Measurements from ENCODE around the gene BCL2. TPM values are rescaled to one million over a fixed set of nuclear protein-coding genes. Genes with fewer than 3 reads are reported as not detected.

Gene BCL2
- total RNA-seq, 1 donor from 2014 or later = 4.9 TPM

DNA sequence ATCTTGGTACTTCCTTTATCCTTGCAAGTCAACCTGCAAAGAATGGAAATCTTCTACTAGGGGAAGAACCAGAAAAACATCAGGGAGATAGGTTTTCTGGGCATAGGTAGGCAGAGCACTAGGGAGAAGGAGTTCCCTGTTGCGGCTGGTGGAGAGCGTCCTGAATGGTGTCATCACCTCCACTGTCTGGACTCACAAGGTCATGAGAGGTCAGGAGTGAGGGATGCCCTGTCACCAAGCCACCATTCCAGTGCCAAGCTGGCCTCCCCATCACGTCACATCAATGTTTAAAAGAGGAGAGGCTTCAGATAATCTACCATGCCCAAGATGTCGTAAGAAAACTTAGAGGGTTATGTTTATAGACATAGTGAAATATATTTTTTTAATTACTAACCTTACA is 72.1 kb downstream of the BCL2 start:
- no peaks in the 10 kb centered on the region for H3K27me3 ChIP-seq
- Mint-ChIP-seq H3K27me3 (ENCODE audit: insufficient read depth, low read depth) (no peaks in the 10 kb centered on the region), H3K4me1 (peaks cover 2% of the 10 kb centered on the region), H3K27ac (no peak overlapping the region), H3K4me3 (no peak overlapping the region), H3K9me3 (peaks cover 7% of the 10 kb centered on the region), H3K36me3 (peaks cover 4% of the 10 kb centered on the region)
- no peak overlapping the region for H3K9ac ChIP-seq
- H3K4me1 ChIP-seq = no peaks in the 10 kb centered on the region
- no peak overlapping the region for H3K4me2 ChIP-seq
- no peak overlapping the region for H3K4me3 ChIP-seq
- TF ChIP-seq EZH2 (IDR thresholded peaks at IDR 0.05) (no peak), EZH2phosphoT487 (IDR thresholded peaks at IDR 0.05) (no peak)
- H3K9me3 ChIP-seq (ENCODE audit: low read depth) = no peaks in the 10 kb centered on the region
- no peak overlapping the region for H3K27ac ChIP-seq
- H4K20me1 ChIP-seq (ENCODE audit: low read depth) = no peaks in the 10 kb centered on the region
- no peaks in the 10 kb centered on the region for H3K36me3 ChIP-seq
- no peaks in the 10 kb centered on the region for H3F3A ChIP-seq (ENCODE audit: low read depth)
- no peak overlapping the region for H2AFZ ChIP-seq (replicated peaks)
- no peaks in the 10 kb centered on the region for H3K79me2 ChIP-seq (ENCODE audit: low read depth)
- DNase-seq (ENCODE audit: low spot score) = no peak

DNA sequence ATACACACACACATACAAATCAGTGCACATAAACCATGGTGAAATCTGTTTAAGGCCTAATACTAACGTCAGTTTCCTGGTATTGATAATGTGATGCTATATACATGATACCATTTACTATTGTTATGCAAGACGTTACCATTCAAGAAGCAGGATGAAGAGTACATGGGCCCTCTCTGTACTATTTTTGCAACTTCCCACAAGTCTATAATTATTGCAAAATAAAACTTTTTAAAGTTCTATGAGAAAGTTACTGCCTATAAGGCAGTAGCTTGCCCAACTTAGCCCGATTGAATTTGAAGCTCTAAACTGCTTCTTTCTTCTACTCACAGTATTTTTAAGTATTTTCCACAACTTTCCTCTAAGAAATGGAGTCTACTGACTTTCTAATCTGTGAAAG is 74.0 kb downstream of the BCL2 start:
- Histone ChIP-seq H3K4me2 (no peak overlapping the region), H3K4me1 (no peaks in the 10 kb centered on the region), H3K27me3 (no peaks in the 10 kb centered on the region), H3K79me2 (ENCODE audit: low read depth) (no peaks in the 10 kb centered on the region), H3K9me3 (ENCODE audit: low read depth) (no peaks in the 10 kb centered on the region), H3K27ac (no peak overlapping the region), H4K20me1 (ENCODE audit: low read depth) (no peaks in the 10 kb centered on the region), H3K9ac (no peak overlapping the region), H3K4me3 (no peak overlapping the region), H2AFZ (replicated peaks) (no peak overlapping the region), H3F3A (ENCODE audit: low read depth) (no peaks in the 10 kb centered on the region), H3K36me3 (no peaks in the 10 kb centered on the region)
- Mint-ChIP-seq H3K4me1 (peaks cover 3% of the 10 kb centered on the region), H3K27ac (no peak overlapping the region), H3K4me3 (no peak overlapping the region), H3K9me3 (no peaks in the 10 kb centered on the region), H3K36me3 (no peaks in the 10 kb centered on the region), H3K27me3 (ENCODE audit: insufficient read depth, low read depth) (no peaks in the 10 kb centered on the region)
- TF ChIP-seq, protein P1, sequence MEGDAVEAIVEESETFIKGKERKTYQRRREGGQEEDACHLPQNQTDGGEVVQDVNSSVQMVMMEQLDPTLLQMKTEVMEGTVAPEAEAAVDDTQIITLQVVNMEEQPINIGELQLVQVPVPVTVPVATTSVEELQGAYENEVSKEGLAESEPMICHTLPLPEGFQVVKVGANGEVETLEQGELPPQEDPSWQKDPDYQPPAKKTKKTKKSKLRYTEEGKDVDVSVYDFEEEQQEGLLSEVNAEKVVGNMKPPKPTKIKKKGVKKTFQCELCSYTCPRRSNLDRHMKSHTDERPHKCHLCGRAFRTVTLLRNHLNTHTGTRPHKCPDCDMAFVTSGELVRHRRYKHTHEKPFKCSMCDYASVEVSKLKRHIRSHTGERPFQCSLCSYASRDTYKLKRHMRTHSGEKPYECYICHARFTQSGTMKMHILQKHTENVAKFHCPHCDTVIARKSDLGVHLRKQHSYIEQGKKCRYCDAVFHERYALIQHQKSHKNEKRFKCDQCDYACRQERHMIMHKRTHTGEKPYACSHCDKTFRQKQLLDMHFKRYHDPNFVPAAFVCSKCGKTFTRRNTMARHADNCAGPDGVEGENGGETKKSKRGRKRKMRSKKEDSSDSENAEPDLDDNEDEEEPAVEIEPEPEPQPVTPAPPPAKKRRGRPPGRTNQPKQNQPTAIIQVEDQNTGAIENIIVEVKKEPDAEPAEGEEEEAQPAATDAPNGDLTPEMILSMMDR (IDR thresholded peaks at IDR 0.05) = no peak
- TF ChIP-seq EZH2phosphoT487 (IDR thresholded peaks at IDR 0.05) (no peak), EZH2 (IDR thresholded peaks at IDR 0.05) (no peak)
- DNase-seq (ENCODE audit: low spot score) = no peak

DNA sequence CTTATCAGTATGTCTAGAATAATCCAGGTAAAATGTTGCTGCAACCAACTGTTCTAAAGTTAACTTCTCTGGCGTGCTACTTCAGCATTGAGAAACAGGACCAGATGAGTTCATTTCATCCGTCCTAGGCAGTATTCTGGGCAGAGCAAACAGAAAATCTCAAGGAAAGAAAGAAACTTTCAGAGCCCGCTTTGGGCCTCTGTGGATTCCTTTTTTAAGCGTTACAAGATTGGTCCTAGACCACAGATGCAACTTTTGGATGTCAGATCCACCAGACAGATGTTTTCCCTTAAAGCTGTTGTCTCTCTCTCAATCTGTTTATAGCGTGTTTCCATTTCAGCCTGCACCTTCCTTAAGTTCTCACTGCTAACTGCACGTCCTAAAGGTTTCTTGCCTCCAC is 75.0 kb downstream of the BCL2 start:
- Histone ChIP-seq H2AFZ (replicated peaks) (no peak overlapping the region), H3F3A (ENCODE audit: low read depth) (no peaks in the 10 kb centered on the region), H3K79me2 (ENCODE audit: low read depth) (no peaks in the 10 kb centered on the region), H3K4me3 (no peak overlapping the region), H4K20me1 (ENCODE audit: low read depth) (no peaks in the 10 kb centered on the region), H3K4me2 (no peak overlapping the region), H3K27ac (no peak overlapping the region), H3K4me1 (no peaks in the 10 kb centered on the region), H3K36me3 (no peaks in the 10 kb centered on the region), H3K9ac (no peak overlapping the region), H3K27me3 (no peaks in the 10 kb centered on the region), H3K9me3 (ENCODE audit: low read depth) (no peaks in the 10 kb centered on the region)
- H3K27ac Mint-ChIP-seq = no peak overlapping the region
- TF ChIP-seq, protein P1 (IDR thresholded peaks at IDR 0.05) = no peak
- TF ChIP-seq EZH2phosphoT487 (IDR thresholded peaks at IDR 0.05) (no peak), EZH2 (IDR thresholded peaks at IDR 0.05) (no peak)
- H3K4me3 Mint-ChIP-seq = no peak overlapping the region
- no peaks in the 10 kb centered on the region for H3K27me3 Mint-ChIP-seq (ENCODE audit: insufficient read depth, low read depth)
- no peaks in the 10 kb centered on the region for H3K36me3 Mint-ChIP-seq
- H3K9me3 Mint-ChIP-seq = no peaks in the 10 kb centered on the region
- peaks cover 10% of the 10 kb centered on the region for H3K4me1 Mint-ChIP-seq
- DNase-seq (ENCODE audit: low spot score) = no peak

- peaks cover 4% of the 10 kb centered on the region for H3F3A ChIP-seq (ENCODE audit: low read depth)
- no peaks in the 10 kb centered on the region for H3K9me3 ChIP-seq (ENCODE audit: low read depth)
- Mint-ChIP-seq H3K36me3 (no peaks in the 10 kb centered on the region), H3K4me1 (peaks cover 34% of the 10 kb centered on the region), H3K9me3 (no peaks in the 10 kb centered on the region), H3K27me3 (ENCODE audit: insufficient read depth, low read depth) (no peaks in the 10 kb centered on the region), H3K4me3 (no peak overlapping the region), H3K27ac (peak overlapping the region; percentile 38)
- peaks cover 22% of the 10 kb centered on the region for H3K4me1 ChIP-seq
- no peak overlapping the region for H3K4me2 ChIP-seq
- H2AFZ ChIP-seq (replicated peaks) = no peak overlapping the region
- DNase-seq (ENCODE audit: low spot score) = no peak
- no peaks in the 10 kb centered on the region for H3K36me3 ChIP-seq
- H3K27ac ChIP-seq = no peak overlapping the region
- TF ChIP-seq EZH2phosphoT487 (IDR thresholded peaks at IDR 0.05) (no peak), EZH2 (IDR thresholded peaks at IDR 0.05) (no peak)
- TF ChIP-seq, protein P1 (IDR thresholded peaks at IDR 0.05) = no peak
- no peaks in the 10 kb centered on the region for H4K20me1 ChIP-seq (ENCODE audit: low read depth)
- no peaks in the 10 kb centered on the region for H3K27me3 ChIP-seq
- no peaks in the 10 kb centered on the region for H3K79me2 ChIP-seq (ENCODE audit: low read depth)
- H3K4me3 ChIP-seq = no peak overlapping the region
- no peak overlapping the region for H3K9ac ChIP-seq
Observed at GRCh38 chr18:63241760-63242159, 77.8 kb downstream of the BCL2 start.
